ENCODE results near the gene REN. TPM values are rescaled to one million over a fixed set of nuclear protein-coding genes. Genes with fewer than 3 reads are reported as not detected.

The REN gene
- not detected in 2 replicates for total RNA-seq
- long read RNA-seq = 0 reads

DNA sequence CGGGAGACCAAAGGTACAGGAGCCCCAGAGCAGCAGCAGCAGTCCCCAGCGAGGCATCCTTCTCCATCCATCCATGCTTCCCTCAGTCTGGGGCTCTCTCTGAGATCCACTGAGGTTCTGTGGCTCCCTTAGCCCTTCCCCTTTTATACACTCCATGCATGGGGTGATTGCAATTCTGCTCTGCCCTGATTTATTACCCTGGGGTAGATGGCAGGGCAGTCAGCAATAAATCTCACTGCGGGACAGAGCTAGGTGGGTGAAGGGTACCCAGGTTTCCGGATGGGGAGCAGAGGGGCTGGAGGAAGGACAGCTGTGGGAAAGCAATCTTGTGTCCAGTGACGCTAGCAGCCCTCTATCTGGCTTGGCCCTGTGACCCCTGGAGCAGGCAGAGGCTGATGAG is at the start of gene REN:
TSS of gene REN (minus strand) at position 119 of the 400 bp plus-strand sequence. CDS start at position 75, 44 bp downstream.
- H3K4me1 Mint-ChIP-seq (ENCODE audit: low read depth) = peaks cover 2% of the 10 kb centered on the region
- TF ChIP-seq, protein P1, sequence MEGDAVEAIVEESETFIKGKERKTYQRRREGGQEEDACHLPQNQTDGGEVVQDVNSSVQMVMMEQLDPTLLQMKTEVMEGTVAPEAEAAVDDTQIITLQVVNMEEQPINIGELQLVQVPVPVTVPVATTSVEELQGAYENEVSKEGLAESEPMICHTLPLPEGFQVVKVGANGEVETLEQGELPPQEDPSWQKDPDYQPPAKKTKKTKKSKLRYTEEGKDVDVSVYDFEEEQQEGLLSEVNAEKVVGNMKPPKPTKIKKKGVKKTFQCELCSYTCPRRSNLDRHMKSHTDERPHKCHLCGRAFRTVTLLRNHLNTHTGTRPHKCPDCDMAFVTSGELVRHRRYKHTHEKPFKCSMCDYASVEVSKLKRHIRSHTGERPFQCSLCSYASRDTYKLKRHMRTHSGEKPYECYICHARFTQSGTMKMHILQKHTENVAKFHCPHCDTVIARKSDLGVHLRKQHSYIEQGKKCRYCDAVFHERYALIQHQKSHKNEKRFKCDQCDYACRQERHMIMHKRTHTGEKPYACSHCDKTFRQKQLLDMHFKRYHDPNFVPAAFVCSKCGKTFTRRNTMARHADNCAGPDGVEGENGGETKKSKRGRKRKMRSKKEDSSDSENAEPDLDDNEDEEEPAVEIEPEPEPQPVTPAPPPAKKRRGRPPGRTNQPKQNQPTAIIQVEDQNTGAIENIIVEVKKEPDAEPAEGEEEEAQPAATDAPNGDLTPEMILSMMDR (IDR thresholded peaks at IDR 0.05; ENCODE audit: unreplicated experiment) = no peak
- no peak within 1 kb of the TSS for H3K27ac Mint-ChIP-seq
- H3K27me3 Mint-ChIP-seq = peaks cover 5% of the 10 kb centered on the region
- peaks cover 8% of the 10 kb centered on the region for H3K9me3 Mint-ChIP-seq (ENCODE audit: low read depth)
- no peak within 1 kb of the TSS for H3K4me3 Mint-ChIP-seq (ENCODE audit: low read depth)
- no peak for DNase-seq (ENCODE audit: low spot score, unreplicated experiment)
- peaks cover 2% of the 10 kb centered on the region for H3K36me3 Mint-ChIP-seq (ENCODE audit: insufficient read depth)

DNA sequence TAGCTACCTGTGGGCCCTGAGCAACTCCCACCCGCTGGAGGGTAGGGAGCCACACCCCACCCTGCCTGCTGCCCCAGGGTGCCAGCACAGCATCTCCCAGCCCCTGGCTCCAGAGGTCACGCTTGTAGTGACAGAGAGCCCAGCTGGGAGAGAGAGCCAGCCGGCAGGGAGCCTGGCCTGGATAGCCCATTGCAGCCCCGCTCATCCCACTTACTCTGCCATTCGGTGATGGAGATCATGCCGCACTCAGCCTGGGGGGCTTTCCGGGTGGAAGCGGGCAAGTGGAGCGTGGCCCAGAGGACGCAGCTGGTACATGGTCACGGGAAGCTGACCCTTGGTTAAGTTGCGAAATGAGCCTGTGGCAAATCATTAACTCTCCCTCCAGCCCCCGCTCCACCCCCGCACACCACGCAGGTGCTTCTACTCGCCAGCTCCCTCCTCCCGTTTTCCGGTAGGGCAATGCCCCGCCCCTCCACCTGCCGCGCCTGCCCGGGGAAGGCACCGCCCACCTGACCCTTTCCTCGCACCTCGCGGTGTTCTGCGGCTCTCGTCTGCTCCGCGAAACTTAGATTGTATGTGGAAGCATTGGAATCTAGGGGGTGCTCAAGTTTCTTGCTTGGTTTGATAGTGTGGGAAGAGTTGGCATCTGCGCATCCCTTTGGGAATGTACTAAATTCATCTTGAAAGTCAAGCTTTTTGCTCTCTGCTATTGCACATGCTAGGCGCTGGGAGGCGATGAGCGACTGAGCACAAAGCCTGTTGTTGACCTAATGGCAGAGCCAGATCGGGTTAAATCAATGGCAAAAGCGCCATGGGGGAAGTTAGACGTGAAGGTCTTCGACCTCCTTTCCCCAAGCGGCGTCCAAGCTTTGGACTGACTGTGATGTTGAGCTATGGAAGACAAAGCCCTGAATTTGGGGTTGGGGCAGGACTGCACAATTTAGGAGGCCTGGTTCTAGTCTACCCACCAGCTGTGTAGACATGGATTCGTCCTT is 47.8 kb upstream of the REN start, which contains the start of gene GOLT1A:
TSS of gene GOLT1A (minus strand) at position 321 of the 995 bp plus-strand sequence. CDS start at position 239, 82 bp downstream.
- no peaks in the 10 kb centered on the region for H3K9me3 Mint-ChIP-seq (ENCODE audit: low read depth)
- no peaks in the 10 kb centered on the region for H3K36me3 Mint-ChIP-seq (ENCODE audit: insufficient read depth)
- DNase-seq (ENCODE audit: low spot score, unreplicated experiment) = peak; percentile 68
- peak within 1 kb of the TSS; percentile 59 for H3K27ac Mint-ChIP-seq
- TF ChIP-seq, protein P1 (IDR thresholded peaks at IDR 0.05; ENCODE audit: unreplicated experiment) = peak; percentile 52
- H3K4me3 Mint-ChIP-seq (ENCODE audit: low read depth) = peak within 1 kb of the TSS; percentile 61
- H3K27me3 Mint-ChIP-seq = no peaks in the 10 kb centered on the region
- H3K4me1 Mint-ChIP-seq (ENCODE audit: low read depth) = peaks cover 4% of the 10 kb centered on the region

DNA sequence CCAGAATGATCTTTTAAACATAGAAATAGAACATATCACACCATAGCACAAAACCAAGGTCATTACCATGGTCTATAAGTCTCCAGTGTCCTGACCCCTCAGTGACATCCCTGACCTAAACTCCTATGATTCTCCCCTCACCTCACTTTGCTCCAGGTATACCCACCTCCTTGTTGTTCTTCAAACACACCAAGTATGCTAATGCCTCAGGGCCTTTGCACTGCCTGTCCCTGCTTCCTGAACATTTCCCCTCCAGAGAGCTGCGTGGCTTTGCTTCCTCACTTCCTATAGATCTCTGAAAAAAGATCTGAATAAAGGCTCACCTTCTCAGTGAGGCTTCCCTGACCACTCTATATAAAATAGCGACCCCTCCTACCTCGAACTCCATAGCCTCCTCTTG is 46.6 kb upstream of the REN start:
- Mint-ChIP-seq H3K4me1 (ENCODE audit: low read depth) (peaks cover 4% of the 10 kb centered on the region), H3K27me3 (no peaks in the 10 kb centered on the region), H3K4me3 (ENCODE audit: low read depth) (no peak overlapping the region), H3K36me3 (ENCODE audit: insufficient read depth) (no peaks in the 10 kb centered on the region), H3K27ac (no peak overlapping the region), H3K9me3 (ENCODE audit: low read depth) (no peaks in the 10 kb centered on the region)
- TF ChIP-seq, protein P1 (IDR thresholded peaks at IDR 0.05; ENCODE audit: unreplicated experiment) = no peak
- DNase-seq (ENCODE audit: low spot score, unreplicated experiment) = no peak

DNA sequence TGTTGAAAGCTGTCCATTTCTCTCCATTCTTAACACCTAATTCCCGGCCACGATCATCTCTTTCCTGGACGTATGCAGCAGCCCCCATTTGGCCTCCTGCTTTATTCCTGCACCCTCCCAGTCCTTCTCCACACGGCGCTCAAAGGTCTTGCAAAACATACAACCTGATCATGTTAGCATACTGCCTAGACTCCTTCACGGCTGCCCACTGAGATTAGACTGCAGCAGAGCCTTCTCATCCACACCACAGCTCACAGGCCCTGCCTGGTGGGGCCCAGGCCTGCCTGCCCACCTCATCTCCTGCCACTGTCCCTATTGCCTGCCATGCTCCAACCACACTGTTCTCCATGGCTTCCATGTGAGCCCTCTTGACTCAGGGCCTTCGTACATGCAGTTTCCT is 44.9 kb upstream of the REN start:
- Mint-ChIP-seq H3K27me3 (no peaks in the 10 kb centered on the region), H3K4me3 (ENCODE audit: low read depth) (no peak overlapping the region), H3K9me3 (ENCODE audit: low read depth) (no peaks in the 10 kb centered on the region), H3K4me1 (ENCODE audit: low read depth) (peaks cover 6% of the 10 kb centered on the region), H3K36me3 (ENCODE audit: insufficient read depth) (no peaks in the 10 kb centered on the region), H3K27ac (no peak overlapping the region)
- TF ChIP-seq, protein P1 (IDR thresholded peaks at IDR 0.05; ENCODE audit: unreplicated experiment) = no peak
- DNase-seq (ENCODE audit: low spot score, unreplicated experiment) = no peak

DNA sequence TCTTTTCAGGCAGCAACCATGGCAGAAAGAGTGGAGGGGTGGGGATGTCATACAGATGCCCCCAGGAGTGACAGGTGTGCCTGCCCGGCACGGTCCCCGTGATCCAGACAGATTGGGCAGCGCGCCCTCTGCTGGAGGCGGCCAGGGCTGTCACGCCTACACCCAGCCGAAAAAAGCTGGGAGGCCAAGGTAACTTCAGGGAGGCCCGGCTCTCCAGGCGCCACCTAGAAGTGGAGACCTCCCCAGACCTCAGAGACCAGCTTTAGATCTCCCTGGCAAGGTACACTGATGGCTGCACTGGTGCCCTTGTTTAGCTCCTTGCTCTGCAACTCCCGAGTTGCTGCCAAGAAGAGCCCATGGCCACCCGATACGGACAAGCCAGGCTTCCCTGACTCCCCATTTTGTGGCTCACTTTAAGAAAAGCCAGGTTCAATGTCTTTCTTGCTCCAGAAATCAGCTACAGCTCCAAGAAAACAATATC is 41.0 kb upstream of the REN start:
- Mint-ChIP-seq H3K4me1 (ENCODE audit: low read depth) (peaks cover 2% of the 10 kb centered on the region), H3K36me3 (ENCODE audit: insufficient read depth) (no peaks in the 10 kb centered on the region), H3K4me3 (ENCODE audit: low read depth) (no peak overlapping the region), H3K27me3 (peaks cover 2% of the 10 kb centered on the region), H3K27ac (no peak overlapping the region), H3K9me3 (ENCODE audit: low read depth) (no peaks in the 10 kb centered on the region)
- DNase-seq (ENCODE audit: low spot score, unreplicated experiment) = peak; percentile 77
- TF ChIP-seq, protein P1 (IDR thresholded peaks at IDR 0.05; ENCODE audit: unreplicated experiment) = peak; percentile 95
